GM19351 (cell line): ENCODE data around the gene IGF2.

Experiments used
- ATAC-seq: cut with Tn5 transposase; IDR thresholded peaks from one replicate; pipeline ENCODE4 v1.9.1; 2021; ENCODE audit warnings: mild to moderate bottlenecking, moderate library complexity; ENCODE audit not compliant: unreplicated experiment

Gene IGF2

GRCh38 chr11:2137202-2138067, 1.8 kb downstream of the IGF2 start:
- no peak for ATAC-seq

GRCh38 chr11:2136952-2137201, 2.3 kb downstream of the IGF2 start:
- no peak for ATAC-seq

GRCh38 chr11:2136209-2136951, 2.8 kb downstream of the IGF2 start:
- no peak for ATAC-seq

GRCh38 chr11:2135648-2136201, 3.5 kb downstream of the IGF2 start:
- ATAC-seq: no peak

GRCh38 chr11:2135018-2135569, 4.1 kb downstream of the IGF2 start:
- ATAC-seq: no peak

- no peak for ATAC-seq
Observed at GRCh38 chr11:2134022-2135010, 4.9 kb downstream of the IGF2 start.

GRCh38 chr11:2133241-2134021, 5.8 kb downstream of the IGF2 start:
- ATAC-seq: no peak

- ATAC-seq: no peak
Observed at GRCh38 chr11:2132874-2133240, 6.3 kb downstream of the IGF2 start.

GRCh38 chr11:2132246-2132645, 6.9 kb downstream of the IGF2 start:
- no peak for ATAC-seq

- ATAC-seq: no peak
Observed at GRCh38 chr11:2131371-2132236, 7.6 kb downstream of the IGF2 start.

- ATAC-seq: no peak
Observed at GRCh38 chr11:2130881-2131352, 8.3 kb downstream of the IGF2 start.

- no peak for ATAC-seq
Observed at GRCh38 chr11:2129699-2130366, 9.4 kb downstream of the IGF2 start.

GRCh38 chr11:2129308-2129698, 9.9 kb downstream of the IGF2 start:
- no peak for ATAC-seq

- ATAC-seq: no peak
Observed at GRCh38 chr11:2128511-2129307, 10.5 kb downstream of the IGF2 start.

GRCh38 chr11:2128130-2128510, 11.1 kb downstream of the IGF2 start:
- ATAC-seq: no peak

- no peak for ATAC-seq
Observed at GRCh38 chr11:2127482-2128129, 11.6 kb downstream of the IGF2 start.

GRCh38 chr11:2126520-2127085, 12.6 kb downstream of the IGF2 start:
- ATAC-seq: no peak
